HEK293T (cell line): ENCODE data around the gene PLA2G2A.

Experiments
- BHLHE40 ChIP-seq: fragments of 450-650 bp; IDR thresholded peaks from 2 replicates; pipeline ENCODE4 v1.6.1; 2016; ENCODE audit warnings: mild to moderate bottlenecking, moderate library complexity, borderline replicate concordance
- CTBP1 ChIP-seq: fragments of 450-650 bp; IDR thresholded peaks from 2 replicates; pipeline ENCODE4 v1.6.1; 2016; ENCODE audit warnings: borderline replicate concordance
- FOXA1 ChIP-seq: fragments of 450-650 bp; IDR thresholded peaks from 2 replicates; pipeline ENCODE4 v1.6.1; 2016; ENCODE audit warnings: mild to moderate bottlenecking
- FOXM1 ChIP-seq: fragments of 450-650 bp; IDR thresholded peaks from 2 replicates; pipeline ENCODE4 v1.6.1; 2017; ENCODE audit warnings: mild to moderate bottlenecking, borderline replicate concordance
- HDGF ChIP-seq: fragments of 450-650 bp; IDR thresholded peaks from 2 replicates; pipeline ENCODE4 v1.6.1; 2017; ENCODE audit warnings: antibody characterized with exemption, borderline replicate concordance
- NFRKB ChIP-seq: fragments of 450-650 bp; IDR thresholded peaks from 2 replicates; pipeline ENCODE4 v1.6.1; 2016; ENCODE audit warnings: mild to moderate bottlenecking, moderate library complexity
- SP1 ChIP-seq: fragments of 450-650 bp; IDR thresholded peaks from 2 replicates; pipeline ENCODE4 v1.6.1; 2017
- SUZ12 ChIP-seq: fragments of 450-650 bp; IDR thresholded peaks from 2 replicates; pipeline ENCODE4 v1.6.1; 2016; ENCODE audit warnings: mild to moderate bottlenecking
- TF ChIP-seq, protein P1 (sequence below): fragments of 450-650 bp; IDR thresholded peaks from 2 replicates; pipeline ENCODE4 v1.6.1; 2016

DNA sequence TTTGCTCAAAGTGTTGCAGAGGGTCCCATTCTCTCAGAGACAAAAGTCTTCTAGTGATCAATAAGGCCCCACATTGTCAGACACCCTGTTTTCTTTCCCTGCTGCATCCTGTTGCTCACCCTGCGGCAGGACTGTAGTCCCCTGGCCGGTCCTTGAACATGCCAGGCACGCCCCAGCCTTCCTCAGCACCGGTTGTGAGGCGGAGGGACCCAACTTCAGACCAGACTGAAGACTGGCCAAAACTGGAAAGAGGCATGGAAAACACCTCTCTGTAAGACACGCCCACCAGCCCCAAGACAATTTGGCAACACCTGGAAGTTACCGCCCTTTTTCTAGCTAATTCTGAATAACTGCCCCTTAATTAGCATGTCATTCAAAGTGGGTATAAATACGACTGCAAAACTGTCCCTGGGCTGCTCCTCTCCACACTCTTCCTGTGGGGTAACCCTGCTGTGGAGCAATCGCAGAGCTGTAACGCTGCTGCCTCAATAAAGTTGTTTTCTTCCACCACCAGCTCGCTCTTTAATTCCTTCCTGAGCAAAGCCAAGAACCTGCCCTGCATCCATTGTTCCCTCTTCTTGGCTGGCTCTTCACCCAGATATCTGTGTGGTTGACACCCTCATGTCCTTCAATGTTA lies 23.8 kb downstream of the PLA2G2A start:
- TF ChIP-seq, protein P1, sequence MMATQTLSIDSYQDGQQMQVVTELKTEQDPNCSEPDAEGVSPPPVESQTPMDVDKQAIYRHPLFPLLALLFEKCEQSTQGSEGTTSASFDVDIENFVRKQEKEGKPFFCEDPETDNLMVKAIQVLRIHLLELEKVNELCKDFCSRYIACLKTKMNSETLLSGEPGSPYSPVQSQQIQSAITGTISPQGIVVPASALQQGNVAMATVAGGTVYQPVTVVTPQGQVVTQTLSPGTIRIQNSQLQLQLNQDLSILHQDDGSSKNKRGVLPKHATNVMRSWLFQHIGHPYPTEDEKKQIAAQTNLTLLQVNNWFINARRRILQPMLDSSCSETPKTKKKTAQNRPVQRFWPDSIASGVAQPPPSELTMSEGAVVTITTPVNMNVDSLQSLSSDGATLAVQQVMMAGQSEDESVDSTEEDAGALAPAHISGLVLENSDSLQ, result no peak
- TF ChIP-seq NFRKB, result no peak
- TF ChIP-seq HDGF, result no peak
- TF ChIP-seq SUZ12, result no peak
- no peak for TF ChIP-seq SP1
- TF ChIP-seq FOXM1, result no peak
- no peak for TF ChIP-seq BHLHE40
- no peak for TF ChIP-seq CTBP1
- TF ChIP-seq FOXA1, result no peak
